IMR-90 (cell line): ENCODE measurements around the gene HOXA5. TPM values are rescaled to one million over a fixed set of nuclear protein-coding genes. Genes with fewer than 3 reads are reported as not detected.
A peak's percentile ranks its signal among the peaks of the same experiment; 100 is the strongest.

Source experiments
- ATAC-seq: fragments of 200-7000 bp; cut with Tn5 transposase; 2 replicates; pipeline ENCODE4 v1.9.1; 2020; ENCODE audit warnings: low read depth, mild to moderate bottlenecking, moderate library complexity
- BruUV-seq: library from RNA; stranded (reverse); fragments of 400-500 nt; replicated peaks from 2 replicates; lab custom pipeline; 2021; lab: Mats Ljungman, UMichigan
- CTCF ChIA-PET: fragments of 300-600 bp; formaldehyde crosslinking; extraction: SDS; loops from one replicate; lab custom pipeline; 2021; ENCODE audit warnings: antibody characterized with exemption; lab: Yijun Ruan, JAX
- POLR2A ChIA-PET: fragments of 300-600 bp; sonication (Branson Sonifier 250); formaldehyde crosslinking; loops from one replicate; lab custom pipeline; 2022; ENCODE audit warnings: antibody characterized with exemption; ENCODE audit not compliant: unreplicated experiment; lab: Charles Lee
- DNase-seq: peaks from one replicate; pipeline ENCODE4 v3.0.0; 2013
- H2AFZ ChIP-seq: replicated peaks from 2 replicates; pipeline ENCODE3; 2013; ENCODE audit warnings: low read length, mild to moderate bottlenecking; ENCODE audit not compliant: poor library complexity
- H2AK5ac ChIP-seq: 2 replicates; pipeline ENCODE4 v1.6.1; 2013; ENCODE audit warnings: low read depth, low read length, inconsistent platforms
- H2AK9ac ChIP-seq: replicated peaks from 2 replicates; pipeline ENCODE3; 2013; ENCODE audit warnings: mild to moderate bottlenecking, low read depth, low read length, moderate library complexity; ENCODE audit not compliant: poor library complexity
- H2BK120ac ChIP-seq: 2 replicates; pipeline ENCODE4 v1.6.1; 2013; ENCODE audit warnings: low read depth, low read length, inconsistent platforms
- H2BK15ac ChIP-seq: 3 replicates; pipeline ENCODE4 v1.6.1; 2013; ENCODE audit warnings: low read depth, low read length, inconsistent platforms
- H2BK20ac ChIP-seq: 2 replicates; pipeline ENCODE4 v1.6.1; 2013; ENCODE audit warnings: low read depth, mild to moderate bottlenecking, inconsistent platforms, low read length, moderate library complexity
- H2BK5ac ChIP-seq: 2 replicates; pipeline ENCODE4 v1.6.1; 2013; ENCODE audit warnings: mild to moderate bottlenecking, low read depth, low read length, inconsistent platforms; ENCODE audit not compliant: poor library complexity, severe bottlenecking
- H3K14ac ChIP-seq: replicated peaks from 2 replicates; pipeline ENCODE4 v1.6.1; 2013; ENCODE audit warnings: low read depth, low read length, inconsistent platforms
- H3K18ac ChIP-seq: 2 replicates; pipeline ENCODE4 v1.6.1; 2013; ENCODE audit warnings: low read depth, low read length, control low read depth
- H3K23ac ChIP-seq: 2 replicates; pipeline ENCODE4 v1.6.1; 2013; ENCODE audit warnings: low read depth, low read length, inconsistent platforms
- H3K27ac ChIP-seq: 2 replicates; pipeline ENCODE4 v1.5.1; 2013; ENCODE audit warnings: mild to moderate bottlenecking, control low read depth, low read length; ENCODE audit not compliant: insufficient read depth
- H3K27me3 ChIP-seq: 2 replicates; pipeline ENCODE4 v1.6.1; 2013; ENCODE audit warnings: low read length; ENCODE audit not compliant: control insufficient read depth, insufficient read depth
- H3K36me3 ChIP-seq: 2 replicates; pipeline ENCODE4 v1.6.1; 2013; ENCODE audit warnings: low read length, mixed read lengths; ENCODE audit not compliant: control insufficient read depth, insufficient read depth
- H3K4ac ChIP-seq: 2 replicates; pipeline ENCODE4 v1.6.1; 2013; ENCODE audit warnings: low read depth, low read length, inconsistent platforms
- H3K4me1 ChIP-seq: 2 replicates; pipeline ENCODE4 v1.6.1; 2013; ENCODE audit warnings: low read length, mixed read lengths; ENCODE audit not compliant: control insufficient read depth, insufficient read depth
- H3K4me2 ChIP-seq: 2 replicates; pipeline ENCODE4 v1.6.1; 2013; ENCODE audit warnings: low read depth, mild to moderate bottlenecking, control low read depth, low read length, moderate library complexity
- H3K4me3 ChIP-seq: 2 replicates; pipeline ENCODE4 v1.5.1; 2013; ENCODE audit warnings: low read depth, mild to moderate bottlenecking, control low read depth, low read length, moderate library complexity; ENCODE audit not compliant: insufficient read depth
- H3K56ac ChIP-seq: 2 replicates; pipeline ENCODE4 v1.6.1; 2013; ENCODE audit warnings: low read length, inconsistent platforms; ENCODE audit not compliant: insufficient read depth; ENCODE audit errors: extremely low read depth
- H3K79me1 ChIP-seq, 2 experiments: 2 replicates each; pipeline ENCODE4 v1.6.1; 2013; ENCODE audit warnings: low read length in 2 of 2, inconsistent platforms in 1 of 2, low read depth in 1 of 2
- H3K9ac ChIP-seq: 2 replicates; pipeline ENCODE4 v1.6.1; 2013; ENCODE audit warnings: low read depth, low read length, control low read depth
- H3K9me1 ChIP-seq: 2 replicates; pipeline ENCODE4 v1.6.1; 2013; ENCODE audit warnings: low read length, inconsistent platforms; ENCODE audit not compliant: insufficient read depth
- H3K9me3 ChIP-seq: 2 replicates; pipeline ENCODE4 v1.6.1; 2013; ENCODE audit warnings: low read length; ENCODE audit not compliant: control insufficient read depth, insufficient read depth
- H4K20me1 ChIP-seq: 2 replicates; pipeline ENCODE4 v1.6.1; 2013; ENCODE audit warnings: low read length, inconsistent platforms; ENCODE audit not compliant: insufficient read depth
- H4K5ac ChIP-seq: 2 replicates; pipeline ENCODE4 v1.6.1; 2013; ENCODE audit warnings: mild to moderate bottlenecking, low read depth, low read length, control low read depth
- H4K8ac ChIP-seq, 2 experiments: 2 replicates each; pipeline ENCODE4 v1.6.1; 2013; ENCODE audit warnings: low read depth in 2 of 2, low read length in 2 of 2, control low read depth in 1 of 2, inconsistent platforms in 1 of 2
- H4K91ac ChIP-seq: 2 replicates; pipeline ENCODE4 v1.6.1; 2013; ENCODE audit warnings: low read depth, low read length, inconsistent platforms; ENCODE audit not compliant: insufficient read depth
- CEBPB ChIP-seq: IDR thresholded peaks from 2 replicates; pipeline ENCODE4 v1.6.1; 2012; ENCODE audit warnings: low read depth, low read length, improper control_type of control experiment
- FOS ChIP-seq: fragments of 150-350 bp; IDR thresholded peaks from 2 replicates; pipeline ENCODE4 v1.6.1; 2016; ENCODE audit warnings: low read depth, low read length
- MAZ ChIP-seq: IDR thresholded peaks from 2 replicates; pipeline ENCODE4 v1.6.1; 2012; ENCODE audit warnings: low read depth, mild to moderate bottlenecking, low read length, improper control_type of control experiment, moderate library complexity, borderline replicate concordance
- MXI1 ChIP-seq: IDR thresholded peaks from 2 replicates; pipeline ENCODE4 v1.6.1; 2012; ENCODE audit warnings: low read depth, mild to moderate bottlenecking, low read length, moderate library complexity, borderline replicate concordance
- NFE2L2 ChIP-seq: fragments of 150-350 bp; IDR thresholded peaks from 2 replicates; pipeline ENCODE4 v1.6.1; 2016; ENCODE audit warnings: low read depth, mild to moderate bottlenecking, low read length
- POLR2A ChIP-seq: IDR thresholded peaks from 2 replicates; pipeline ENCODE4 v1.6.1; 2012; ENCODE audit warnings: mild to moderate bottlenecking, low read depth, low read length
- RAD21 ChIP-seq: IDR thresholded peaks from 2 replicates; pipeline ENCODE4 v1.6.1; 2012; ENCODE audit warnings: low read length, improper control_type of control experiment
- RCOR1 ChIP-seq: IDR thresholded peaks from 2 replicates; pipeline ENCODE4 v1.6.1; 2012; ENCODE audit warnings: mild to moderate bottlenecking, low read length, improper control_type of control experiment; ENCODE audit not compliant: insufficient replicate concordance
- RFX5 ChIP-seq: IDR thresholded peaks from 2 replicates; pipeline ENCODE4 v1.8.0; 2012; ENCODE audit warnings: low read depth, mild to moderate bottlenecking, low read length, moderate library complexity
- SMC3 ChIP-seq: fragments of 150-350 bp; IDR thresholded peaks from 2 replicates; pipeline ENCODE4 v1.6.1; 2016; ENCODE audit warnings: low read depth, mild to moderate bottlenecking, antibody characterized with exemption, low read length, moderate library complexity
- whole genome bisulfite sequencing, 2 experiments: methylation state at CpG; one replicate each; pipeline versions ENCODE4 v1.1.5 to v1.1.7; 2013; ENCODE audit warnings: missing lambda C conversion rate in 2 of 2; ENCODE audit not compliant: insufficient read length in 1 of 2; ENCODE audit errors: extremely low coverage in 2 of 2; 5-methylcytosine and 5-hydroxymethylcytosine counted together
- dilution Hi-C: fragments of 300-500 bp; cut with HindIII; formaldehyde crosslinking; loops from one replicate; pipeline ENCODE4 v1.14.3; 2018; ENCODE audit warnings: low sequenced_read_pairs; ENCODE audit not compliant: unreplicated experiment
- in situ Hi-C: fragments of 300-500 bp; cut with MboI; formaldehyde crosslinking; loops from 3 replicates; pipeline ENCODE4 v1.14.3; 2019; ENCODE audit warnings: low sequenced_read_pairs, inconsistent platforms, mixed read lengths
- intact Hi-C: fragments of 100-400 bp; cut with micrococcal nuclease; formaldehyde crosslinking; loops from 2 replicates; pipeline ENCODE4 v1.10.0; 2022
- polyA plus RNA-seq, 3 experiments: library from polyadenylated mRNA; depleted of rRNA; stranded (reverse); fragments of >200 nt; gene quantifications; 2 replicates each; pipeline ENCODE4 v1.2.3, GENCODE V29; 2012; ENCODE audit warnings: low replicate concordance in 1 of 3
- total RNA-seq: library from RNA; depleted of rRNA; stranded (reverse); fragments of >200 nt; gene quantifications from 2 replicates; pipeline ENCODE4 v1.2.3, GENCODE V29; 2012
- TF ChIP-seq, protein P1 (sequence below): conservative IDR thresholded peaks from 2 replicates; pipeline ENCODE4 v1.5.1; 2012; ENCODE audit warnings: mild to moderate bottlenecking, low read depth, low read length, improper control_type of control experiment
- TF ChIP-seq, protein P2 (sequence below): fragments of 150-350 bp; IDR thresholded peaks from 2 replicates; pipeline ENCODE4 v1.6.1; 2017; ENCODE audit warnings: mild to moderate bottlenecking, antibody characterized with exemption, low read length, low read depth

Gene HOXA5
- total and polyA plus RNA-seq, 2 of the 4 experiments (the other 2 are of a cell fraction): 19.9 to 29.4 TPM

- no peak for TF ChIP-seq FOS
- TF ChIP-seq CEBPB: no peak
- no peak for TF ChIP-seq POLR2A
These were observed 9.9 kb downstream of the HOXA5 start (continued) for GRCh38 chr7:27133409-27134231.

GRCh38 chr7:27132978-27133377 is 10.5 kb downstream of the HOXA5 start:
- Histone ChIP-seq H3K14ac (peak overlapping the region; percentile 57; the same call in 1 of the 2 replicates), H4K8ac (0 out of 4 replicates have a peak overlapping the region, but pooled peaks have one; percentile 7 to 21), H3K4me3 (no peak overlapping the region), H4K5ac (no peak overlapping the region), H4K91ac (no peak overlapping the region; the same call in 1 of the 2 replicates), H3K9me1 (peaks cover 11% of the 10 kb centered on the region), H3K27me3 (no peaks in the 10 kb centered on the region), H3K36me3 (peaks cover 3% of the 10 kb centered on the region; the same call in 1 of the 2 replicates), H3K79me1 (peaks cover 24 to 45% of the 10 kb centered on the region in 2 experiments), H3K9ac (no peak overlapping the region), H3K23ac (peak overlapping the region; percentile 85; the same call in 1 of the 2 replicates), H2AFZ (no peak overlapping the region), H3K4ac (peak overlapping the region; percentile 70; the same call in 1 of the 2 replicates), H2BK15ac (0 out of 3 replicates have a peak overlapping the region, but pooled peaks have one; percentile 31), H4K20me1 (no peaks in the 10 kb centered on the region), H2AK9ac (no peak overlapping the region), H2BK120ac (no peak overlapping the region), H3K4me2 (no peak overlapping the region; the same call in 1 of the 2 replicates), H3K56ac (no peak overlapping the region), H3K9me3 (no peaks in the 10 kb centered on the region), H2BK5ac (no peak overlapping the region), H3K27ac (no peak overlapping the region), H3K18ac (peak overlapping the region; percentile 31; the same call in 1 of the 2 replicates), H3K4me1 (peaks cover 31% of the 10 kb centered on the region), H2AK5ac (no peak overlapping the region), H2BK20ac (no peak overlapping the region)
- intact Hi-C loops: loop anchor here (5.0 kb wide), 1 partner anchor 101 kb away; no protein-coding TSS in a partner anchor
- WGBS, 2 experiments: 44% methylated on average over 3 of the region's 6 CpGs; no CpG with 5 or more reads in 1 of the 2 experiments
- ChIA-PET POLR2A (no interaction called here), CTCF (interaction anchor here (0.6 to 1.1 kb wide), 2 partner anchors 8 to 11 kb away, joined by 3 to 4 read pairs; no protein-coding TSS in a partner anchor)
- in situ Hi-C loops: no loop called here
- ATAC-seq (no peak), DNase-seq (no peak)
- dilution Hi-C loops: no loop called here
- no TSS peak for BruUV-seq
- TF ChIP-seq CEBPB (no peak), SMC3 (no peak), MXI1 (no peak), NFE2L2 (no peak), FOS (no peak), RAD21 (no peak), RFX5 (no peak), MAZ (no peak), RCOR1 (no peak)
- TF ChIP-seq, protein P1, sequence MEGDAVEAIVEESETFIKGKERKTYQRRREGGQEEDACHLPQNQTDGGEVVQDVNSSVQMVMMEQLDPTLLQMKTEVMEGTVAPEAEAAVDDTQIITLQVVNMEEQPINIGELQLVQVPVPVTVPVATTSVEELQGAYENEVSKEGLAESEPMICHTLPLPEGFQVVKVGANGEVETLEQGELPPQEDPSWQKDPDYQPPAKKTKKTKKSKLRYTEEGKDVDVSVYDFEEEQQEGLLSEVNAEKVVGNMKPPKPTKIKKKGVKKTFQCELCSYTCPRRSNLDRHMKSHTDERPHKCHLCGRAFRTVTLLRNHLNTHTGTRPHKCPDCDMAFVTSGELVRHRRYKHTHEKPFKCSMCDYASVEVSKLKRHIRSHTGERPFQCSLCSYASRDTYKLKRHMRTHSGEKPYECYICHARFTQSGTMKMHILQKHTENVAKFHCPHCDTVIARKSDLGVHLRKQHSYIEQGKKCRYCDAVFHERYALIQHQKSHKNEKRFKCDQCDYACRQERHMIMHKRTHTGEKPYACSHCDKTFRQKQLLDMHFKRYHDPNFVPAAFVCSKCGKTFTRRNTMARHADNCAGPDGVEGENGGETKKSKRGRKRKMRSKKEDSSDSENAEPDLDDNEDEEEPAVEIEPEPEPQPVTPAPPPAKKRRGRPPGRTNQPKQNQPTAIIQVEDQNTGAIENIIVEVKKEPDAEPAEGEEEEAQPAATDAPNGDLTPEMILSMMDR: no peak
- TF ChIP-seq, protein P2, sequence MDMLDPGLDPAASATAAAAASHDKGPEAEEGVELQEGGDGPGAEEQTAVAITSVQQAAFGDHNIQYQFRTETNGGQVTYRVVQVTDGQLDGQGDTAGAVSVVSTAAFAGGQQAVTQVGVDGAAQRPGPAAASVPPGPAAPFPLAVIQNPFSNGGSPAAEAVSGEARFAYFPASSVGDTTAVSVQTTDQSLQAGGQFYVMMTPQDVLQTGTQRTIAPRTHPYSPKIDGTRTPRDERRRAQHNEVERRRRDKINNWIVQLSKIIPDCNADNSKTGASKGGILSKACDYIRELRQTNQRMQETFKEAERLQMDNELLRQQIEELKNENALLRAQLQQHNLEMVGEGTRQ: no peak
